Measurements from ENCODE around the gene RHOF.

The RHOF gene

GRCh38 chr12:121733849-121734248 lies 59.6 kb downstream of the RHOF start:
- Histone ChIP-seq H3K79me2 (ENCODE audit: insufficient read depth, low read length) (no peaks in the 10 kb centered on the region), H4K20me1 (ENCODE audit: low read depth, low read length) (no peaks in the 10 kb centered on the region), H3K4me2 (ENCODE audit: low read depth, low read length, poor library complexity, severe bottlenecking) (no peak overlapping the region), H3K4me3 (ENCODE audit: insufficient read depth, low read length, poor library complexity, severe bottlenecking) (no peak overlapping the region), H3K36me3 (ENCODE audit: low read length) (no peaks in the 10 kb centered on the region), H3K27ac (ENCODE audit: low read depth, low read length) (no peak overlapping the region), H2AFZ (ENCODE audit: low read depth, low read length, severe bottlenecking) (no peak overlapping the region), H3K27me3 (ENCODE audit: low read length) (no peaks in the 10 kb centered on the region), H3K9ac (ENCODE audit: low read length) (no peak overlapping the region), H3K9me2 (replicated peaks; ENCODE audit: insufficient read depth, low read length) (no peaks in the 10 kb centered on the region), H3F3A (ENCODE audit: insufficient read depth) (no peaks in the 10 kb centered on the region), H3K9me3 (ENCODE audit: insufficient read depth, low read length) (no peaks in the 10 kb centered on the region)
- TF ChIP-seq CTCF (IDR thresholded peaks at IDR 0.05; ENCODE audit: insufficient read depth, low read length, poor library complexity, severe bottlenecking) = no peak
- TF ChIP-seq EZH2phosphoT487 (conservative IDR thresholded peaks at IDR 0.05; ENCODE audit: low read length) = no peak

DNA sequence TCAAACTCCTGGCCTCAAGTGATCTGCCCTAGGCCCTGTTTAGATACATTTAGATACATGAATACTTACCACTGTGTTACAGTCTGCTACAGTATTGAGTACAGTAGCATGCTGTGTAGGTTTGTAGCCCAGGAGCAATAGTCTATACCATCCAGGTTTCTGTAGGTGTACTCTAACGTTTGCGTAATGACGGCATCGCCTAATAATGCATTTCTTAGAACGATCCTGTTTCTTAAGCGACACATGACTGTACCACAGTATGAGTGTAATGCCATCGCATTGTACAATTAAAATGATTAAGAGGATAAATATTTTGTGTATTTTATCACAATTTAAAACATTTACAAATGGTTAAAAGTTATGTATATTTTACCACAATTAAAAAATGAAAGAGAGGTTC lies 62.0 kb downstream of the RHOF start:
- TF ChIP-seq CTCF (IDR thresholded peaks at IDR 0.05; ENCODE audit: insufficient read depth, low read length, poor library complexity, severe bottlenecking) (no peak), EZH2phosphoT487 (conservative IDR thresholded peaks at IDR 0.05; ENCODE audit: low read length) (no peak)
- Histone ChIP-seq H2AFZ (ENCODE audit: low read depth, low read length, severe bottlenecking) (no peak overlapping the region), H4K20me1 (ENCODE audit: low read depth, low read length) (no peaks in the 10 kb centered on the region), H3K79me2 (ENCODE audit: insufficient read depth, low read length) (0 out of 2 replicates have a peak, but pooled peaks cover 4% of the 10 kb centered on the region), H3K9me3 (ENCODE audit: insufficient read depth, low read length) (no peaks in the 10 kb centered on the region), H3F3A (ENCODE audit: insufficient read depth) (no peaks in the 10 kb centered on the region), H3K9ac (ENCODE audit: low read length) (no peak overlapping the region), H3K4me2 (ENCODE audit: low read depth, low read length, poor library complexity, severe bottlenecking) (no peak overlapping the region), H3K36me3 (ENCODE audit: low read length) (no peaks in the 10 kb centered on the region), H3K9me2 (replicated peaks; ENCODE audit: insufficient read depth, low read length) (no peaks in the 10 kb centered on the region), H3K27me3 (ENCODE audit: low read length) (no peaks in the 10 kb centered on the region), H3K27ac (ENCODE audit: low read depth, low read length) (no peak overlapping the region), H3K4me3 (ENCODE audit: insufficient read depth, low read length, poor library complexity, severe bottlenecking) (no peak overlapping the region)

GRCh38 chr12:121729021-121729420 lies 64.5 kb downstream of the RHOF start:
- no peak overlapping the region for H2AFZ ChIP-seq (ENCODE audit: low read depth, low read length, severe bottlenecking)
- H3K9me3 ChIP-seq (ENCODE audit: insufficient read depth, low read length) = no peaks in the 10 kb centered on the region
- TF ChIP-seq CTCF (IDR thresholded peaks at IDR 0.05; ENCODE audit: insufficient read depth, low read length, poor library complexity, severe bottlenecking) (no peak), EZH2phosphoT487 (conservative IDR thresholded peaks at IDR 0.05; ENCODE audit: low read length) (no peak)
- H3K36me3 ChIP-seq (ENCODE audit: low read length) = no peaks in the 10 kb centered on the region
- no peak overlapping the region for H3K4me3 ChIP-seq (ENCODE audit: insufficient read depth, low read length, poor library complexity, severe bottlenecking)
- H3K79me2 ChIP-seq (ENCODE audit: insufficient read depth, low read length) = 0 out of 2 replicates have a peak, but pooled peaks cover 4% of the 10 kb centered on the region
- no peaks in the 10 kb centered on the region for H3F3A ChIP-seq (ENCODE audit: insufficient read depth)
- no peak overlapping the region for H3K4me2 ChIP-seq (ENCODE audit: low read depth, low read length, poor library complexity, severe bottlenecking)
- no peaks in the 10 kb centered on the region for H3K9me2 ChIP-seq (replicated peaks; ENCODE audit: insufficient read depth, low read length)
- H3K9ac ChIP-seq (ENCODE audit: low read length) = no peak overlapping the region
- no peaks in the 10 kb centered on the region for H3K27me3 ChIP-seq (ENCODE audit: low read length)
- H3K27ac ChIP-seq (ENCODE audit: low read depth, low read length) = no peak overlapping the region
- H4K20me1 ChIP-seq (ENCODE audit: low read depth, low read length) = no peaks in the 10 kb centered on the region
